Stimulated activated CD8-positive, alpha-beta memory T cell treated with anti-CD3 and anti-CD28 coated beads, Interleukin-12 subunit alpha, Interleukin-12 subunit beta, amount 100 ng/mL, for 1 hour (primary cell): ENCODE measurements around the gene WIPF3.

Experiments used
- DNase-seq: peaks from one replicate; pipeline ENCODE4 v3.0.0-alpha.2; 2020; ENCODE audit warnings: low read depth

The WIPF3 gene

DNA sequence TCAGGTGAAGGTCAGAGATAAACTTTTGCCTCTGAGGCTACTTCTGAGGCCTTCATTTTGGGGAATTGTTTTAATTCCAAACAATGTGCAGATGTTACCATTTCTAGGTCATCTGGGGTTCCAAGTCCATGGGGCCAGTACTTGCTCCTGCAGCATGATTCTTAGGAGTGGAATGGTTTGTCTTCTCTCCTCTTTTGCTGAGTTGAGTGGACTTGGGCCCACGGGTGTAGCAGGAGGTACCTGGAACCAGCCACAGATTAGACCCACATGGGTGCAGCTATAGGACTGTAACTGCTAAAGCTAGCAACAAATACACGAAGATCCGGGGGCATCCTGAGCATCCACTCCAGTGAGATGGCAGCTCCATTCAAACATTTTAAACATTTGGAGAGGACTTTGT lies 41.6 kb downstream of the WIPF3 start:
- DNase-seq: no peak

GRCh38 chr7:29848941-29849340 lies 42.6 kb downstream of the WIPF3 start:
- no peak for DNase-seq

- no peak for DNase-seq
Observed at GRCh38 chr7:29851487-29851886, 45.2 kb downstream of the WIPF3 start.

DNA sequence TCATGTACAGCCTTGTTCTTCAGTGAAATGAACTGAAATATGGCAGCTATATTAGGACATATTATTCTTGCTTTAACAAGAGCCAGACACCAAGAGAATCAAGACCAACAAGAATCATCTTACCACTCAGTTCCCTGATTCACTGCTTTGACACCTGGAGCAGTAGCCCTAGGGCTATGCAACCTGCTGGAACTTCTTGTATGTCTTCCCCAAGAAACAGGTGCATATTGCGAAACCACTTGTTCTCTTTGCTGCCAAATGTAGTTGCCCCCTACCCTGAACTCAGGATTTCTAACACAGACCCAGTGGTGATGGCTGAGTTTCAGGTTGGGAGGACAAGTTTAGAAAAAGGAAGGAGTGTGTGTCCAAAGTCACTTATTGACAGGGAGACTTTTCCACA lies 46.1 kb downstream of the WIPF3 start:
- DNase-seq: no peak

DNA sequence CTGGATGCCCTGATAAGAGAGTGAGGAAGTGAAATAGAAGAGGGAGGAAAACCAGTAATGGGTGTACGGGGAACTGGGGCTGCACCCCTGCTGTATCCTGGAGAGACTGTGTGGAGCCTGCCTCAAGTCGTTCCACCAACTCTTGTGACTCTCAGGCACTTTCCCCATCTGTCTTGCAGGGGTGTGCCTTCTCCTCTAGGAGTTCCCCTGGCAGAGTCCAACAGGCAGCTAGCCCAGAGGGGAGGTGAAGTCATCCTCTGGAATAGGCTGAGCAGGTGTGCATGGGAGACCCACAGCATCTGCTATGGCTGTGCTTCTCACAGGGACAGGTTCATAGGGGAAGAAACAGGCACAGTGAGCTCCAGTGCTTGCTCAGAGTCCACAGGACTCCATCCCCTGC lies 46.8 kb downstream of the WIPF3 start:
- DNase-seq: no peak

DNA sequence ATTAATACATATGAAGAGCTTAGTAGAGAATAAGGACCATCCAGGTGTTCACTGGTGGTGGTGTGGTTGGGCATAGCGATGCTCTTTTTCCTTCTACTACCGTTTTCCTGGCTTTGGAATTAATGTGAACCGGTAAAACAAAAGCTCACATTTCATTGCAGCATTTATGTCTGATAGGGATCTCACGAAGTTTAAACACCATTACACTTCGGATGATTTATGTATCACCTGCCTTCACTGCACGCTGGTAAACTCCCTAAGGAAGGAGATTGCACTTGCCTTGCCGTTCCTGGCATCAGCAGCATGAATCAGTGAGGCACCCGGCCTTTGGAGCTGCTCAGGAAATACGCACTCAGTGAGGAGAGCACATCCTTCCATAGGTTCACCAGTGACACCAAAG lies 47.5 kb downstream of the WIPF3 start:
- no peak for DNase-seq

DNA sequence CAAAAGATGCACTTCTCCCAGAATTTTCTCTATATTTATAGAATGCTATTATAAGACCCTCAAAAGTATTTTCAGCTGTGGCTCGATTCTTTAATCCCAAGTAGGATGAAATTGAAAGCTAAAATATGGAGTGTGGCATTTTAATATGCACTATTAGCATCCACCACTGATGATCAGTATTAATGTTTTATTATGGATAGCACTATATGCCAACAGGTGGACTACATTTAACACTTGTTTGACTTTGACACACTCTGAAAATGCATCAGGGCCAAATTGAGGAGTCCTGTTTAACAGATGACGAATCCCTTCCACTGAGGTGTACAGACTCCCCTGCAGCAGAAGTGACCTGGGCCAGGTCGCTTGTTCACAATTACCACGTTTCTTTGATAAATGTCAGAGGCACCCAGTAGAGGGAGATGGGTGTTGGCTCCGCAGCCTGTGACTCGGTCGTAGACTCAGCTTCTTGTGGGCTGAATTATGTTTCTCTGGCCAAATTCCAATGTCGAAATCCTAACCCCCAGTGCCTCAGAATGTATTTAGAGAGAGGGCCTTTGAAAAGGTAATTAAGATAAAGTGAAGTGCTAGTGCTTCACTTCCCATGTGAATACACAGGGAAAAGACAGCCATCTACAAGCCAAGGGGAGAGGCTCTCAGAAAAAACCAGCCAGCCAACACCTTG lies 48.1 kb downstream of the WIPF3 start:
- no peak for DNase-seq

DNA sequence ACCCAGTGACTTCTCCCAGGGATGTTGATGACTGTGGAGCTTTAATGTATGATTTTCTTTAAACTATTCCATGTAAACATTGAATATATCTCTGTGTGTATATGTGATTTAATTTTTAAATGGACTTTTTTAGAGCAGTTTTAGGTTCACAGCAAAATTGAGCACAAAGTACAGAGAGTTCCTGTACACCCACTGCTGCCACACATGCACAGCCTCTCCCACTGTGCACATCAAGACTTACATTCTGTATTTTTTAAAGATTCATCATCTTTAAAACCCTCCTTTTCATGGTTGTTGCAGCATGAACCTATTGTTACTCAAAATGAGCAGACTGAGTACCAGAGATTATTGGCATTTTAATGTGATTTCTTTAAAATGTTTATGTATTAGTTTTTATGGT lies 51.3 kb downstream of the WIPF3 start:
- no peak for DNase-seq

DNA sequence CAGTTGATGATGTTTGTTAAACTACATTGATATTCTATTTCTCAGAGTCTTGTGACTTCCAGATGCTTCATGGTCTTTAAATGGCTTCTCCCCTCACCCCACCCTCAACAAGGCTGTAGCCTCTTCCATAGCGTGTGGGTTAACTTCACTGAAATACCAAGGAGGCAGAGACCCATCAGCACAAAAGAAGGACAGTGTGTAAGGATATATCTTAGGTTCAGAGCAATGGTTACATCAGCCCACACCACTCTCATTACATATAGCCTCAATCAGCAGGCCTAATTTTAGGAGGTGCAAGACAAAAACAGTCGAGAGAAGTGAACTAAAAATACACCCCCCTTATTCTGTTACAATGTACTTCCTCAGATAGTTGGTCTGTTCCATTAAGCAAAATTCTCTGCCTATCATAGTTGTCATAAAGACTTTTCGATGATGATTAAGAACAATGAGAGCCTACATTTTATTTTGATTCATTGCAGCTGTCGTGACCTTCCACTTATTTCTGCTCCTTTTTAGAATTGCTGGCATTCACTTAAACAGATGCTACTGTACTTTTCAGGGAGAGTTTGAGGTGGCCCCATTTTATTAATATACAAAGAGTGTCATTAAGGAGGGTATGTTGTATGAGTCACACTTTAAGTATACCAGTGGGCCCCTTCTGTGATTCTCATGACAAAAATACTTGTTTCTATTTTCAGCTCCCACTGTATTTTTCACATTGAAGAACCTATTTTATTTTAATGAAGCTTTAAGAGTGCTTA lies 52.1 kb downstream of the WIPF3 start:
- DNase-seq: no peak

DNA sequence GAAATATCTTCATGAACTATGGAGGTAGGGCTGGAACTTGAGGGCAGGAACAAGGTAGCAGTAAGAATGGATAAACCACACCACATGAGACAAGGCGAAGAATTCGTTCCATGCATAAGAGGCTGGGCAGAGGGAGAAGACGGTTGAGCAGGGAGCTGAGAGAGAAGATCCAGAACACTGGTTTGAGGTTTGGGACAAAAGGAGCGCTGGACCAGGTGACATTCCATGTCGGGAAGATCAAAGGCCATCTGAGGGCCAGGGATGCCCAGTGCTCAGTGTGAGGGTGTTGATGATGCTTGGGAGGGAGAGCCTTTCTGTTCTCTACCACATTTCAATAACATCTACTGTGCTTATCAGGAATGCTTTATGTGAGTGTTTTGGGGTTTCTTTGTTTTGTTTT lies 52.8 kb downstream of the WIPF3 start:
- no peak for DNase-seq

DNA sequence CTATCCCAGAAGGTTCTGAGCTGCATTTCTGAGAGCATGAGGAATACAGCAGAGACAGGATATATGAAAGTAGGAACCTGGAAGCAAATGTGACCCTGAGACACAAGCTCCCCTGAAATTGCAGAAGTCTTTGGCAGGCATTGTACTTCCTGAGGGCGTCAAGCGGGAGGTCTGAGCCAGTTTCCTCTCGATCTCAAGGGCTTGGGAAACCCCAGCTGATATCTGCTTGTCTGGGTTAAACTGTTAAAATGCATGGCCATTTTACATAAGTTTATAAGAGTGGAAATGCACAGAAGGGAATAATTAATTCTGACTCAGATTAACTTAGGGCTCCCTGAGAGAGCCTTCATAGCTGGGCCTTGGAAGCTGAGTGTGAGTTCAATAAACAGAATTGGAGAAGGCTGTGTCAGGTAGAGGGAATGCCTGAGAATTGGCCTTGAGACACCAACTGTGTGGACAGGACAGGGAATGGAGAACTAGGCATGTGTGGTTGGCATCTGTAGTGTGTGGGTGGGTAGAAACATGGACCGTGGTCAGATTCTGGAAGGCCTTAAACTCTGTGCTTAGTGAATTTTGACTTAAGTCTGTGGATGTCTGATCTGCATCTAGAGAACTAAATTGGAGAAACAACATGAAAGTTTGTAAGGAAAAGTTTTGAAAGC lies 53.3 kb downstream of the WIPF3 start:
- DNase-seq: no peak

GRCh38 chr7:29860186-29860585 lies 53.9 kb downstream of the WIPF3 start:
- DNase-seq: no peak

DNA sequence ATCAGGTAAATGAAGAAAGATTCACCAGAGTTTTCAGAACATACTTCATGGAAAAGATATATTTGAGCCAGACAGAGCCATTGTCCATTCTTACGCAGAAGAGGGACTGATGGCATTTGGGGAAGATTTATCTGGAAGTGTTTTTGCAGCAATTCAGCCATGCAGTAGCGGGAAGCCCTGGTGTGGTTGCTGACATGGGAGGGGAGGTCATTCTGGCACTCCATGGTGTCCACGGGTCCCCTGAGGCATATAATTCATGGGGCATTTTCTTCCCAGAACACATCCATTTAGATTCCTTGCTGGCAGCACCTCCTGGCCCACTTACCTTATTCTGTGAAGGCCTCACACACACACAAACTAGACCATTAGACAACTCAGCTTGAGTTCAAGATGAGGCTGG lies 55.6 kb downstream of the WIPF3 start:
- no peak for DNase-seq

DNA sequence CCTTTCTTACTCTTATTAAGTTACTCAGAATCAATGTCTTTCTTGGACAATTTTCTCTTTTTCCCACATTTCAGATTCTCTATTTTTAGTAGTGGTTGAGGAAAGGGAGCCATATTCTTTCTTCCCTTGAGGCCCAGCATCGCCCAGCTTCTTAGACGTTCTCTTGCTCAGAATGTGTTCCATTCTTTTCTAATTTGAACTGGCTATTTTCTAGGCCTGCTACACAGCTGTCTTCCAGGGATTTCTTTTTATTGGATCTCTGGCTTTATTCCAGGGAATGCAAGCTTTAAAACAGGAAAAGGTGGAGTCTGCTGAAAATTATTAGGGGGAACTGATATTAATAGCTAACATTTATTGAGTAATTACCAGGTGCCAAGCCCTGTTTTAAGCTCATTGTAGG lies 58.3 kb downstream of the WIPF3 start:
- no peak for DNase-seq

DNA sequence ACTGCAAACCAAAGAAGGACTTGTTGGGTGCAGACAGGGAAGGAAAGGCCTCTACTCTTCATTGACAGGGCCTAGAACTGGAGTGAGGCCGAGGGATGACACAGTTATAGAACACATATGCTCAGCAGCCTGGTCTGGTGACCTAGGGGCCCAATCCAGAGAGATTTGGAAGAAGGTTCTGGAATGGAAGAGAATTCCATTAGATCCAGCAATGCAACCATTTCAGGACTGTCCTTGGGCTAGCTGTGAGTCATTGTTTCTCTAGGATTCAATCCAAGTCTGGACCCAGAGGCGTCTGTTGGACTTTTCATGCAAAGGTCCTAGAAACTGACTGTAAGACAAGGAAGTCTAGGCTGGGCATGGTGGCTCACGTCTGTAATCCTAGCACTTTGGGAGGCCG lies 59.2 kb downstream of the WIPF3 start:
- DNase-seq: no peak

DNA sequence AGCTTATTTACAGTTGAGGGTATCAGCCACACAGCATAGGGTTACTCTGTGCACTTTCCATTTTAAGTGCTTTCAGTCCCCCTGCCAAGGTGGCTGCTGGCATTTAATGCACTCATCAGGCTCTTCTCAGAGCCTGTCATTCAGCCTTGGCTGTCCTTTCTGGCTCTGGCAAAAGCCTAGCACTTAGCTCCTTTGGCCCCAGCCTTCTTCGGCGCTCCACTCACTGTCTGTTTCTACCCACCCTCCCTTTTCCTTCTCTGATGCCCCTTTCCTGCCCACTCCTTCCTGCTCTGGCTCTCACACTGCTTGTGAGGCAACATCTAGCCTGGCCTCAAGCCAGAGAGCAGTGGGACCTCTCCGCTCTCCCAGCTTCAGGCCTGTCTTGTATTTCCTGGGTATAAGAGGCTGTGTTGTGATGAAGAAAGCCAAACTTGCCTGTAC lies 60.2 kb downstream of the WIPF3 start:
- no peak for DNase-seq

DNA sequence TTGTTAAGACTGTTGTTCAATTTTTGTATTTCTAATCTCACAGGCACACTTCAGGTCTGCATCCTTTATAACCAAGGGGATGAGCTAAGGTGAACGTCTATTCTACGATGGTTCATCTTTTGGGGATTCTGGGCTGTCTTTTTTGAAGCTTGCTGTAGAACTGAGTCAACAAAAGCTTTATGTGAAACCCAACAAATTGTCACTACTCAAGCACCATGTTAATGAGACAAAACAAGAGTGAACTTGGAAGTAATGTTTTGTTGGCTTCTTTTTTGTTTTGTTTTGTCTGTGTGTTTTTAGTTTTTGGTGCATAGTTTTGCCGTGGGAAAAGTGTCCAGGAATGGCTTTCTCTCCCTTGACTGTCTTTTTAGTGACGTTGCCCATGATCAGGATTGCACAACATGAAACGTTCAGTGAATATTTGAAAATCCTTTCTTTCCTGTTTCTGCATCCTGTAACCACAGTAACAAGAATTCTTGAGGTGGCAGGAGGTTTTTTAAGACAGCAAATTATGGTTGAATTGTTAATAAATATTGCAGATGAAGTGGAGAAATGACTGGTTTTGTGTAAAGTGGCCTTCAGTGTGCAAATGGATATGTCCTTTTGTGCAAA lies 65.6 kb downstream of the WIPF3 start:
- DNase-seq: no peak

- no peak for DNase-seq
Observed at GRCh38 chr7:29873644-29874294, 67.5 kb downstream of the WIPF3 start.

DNA sequence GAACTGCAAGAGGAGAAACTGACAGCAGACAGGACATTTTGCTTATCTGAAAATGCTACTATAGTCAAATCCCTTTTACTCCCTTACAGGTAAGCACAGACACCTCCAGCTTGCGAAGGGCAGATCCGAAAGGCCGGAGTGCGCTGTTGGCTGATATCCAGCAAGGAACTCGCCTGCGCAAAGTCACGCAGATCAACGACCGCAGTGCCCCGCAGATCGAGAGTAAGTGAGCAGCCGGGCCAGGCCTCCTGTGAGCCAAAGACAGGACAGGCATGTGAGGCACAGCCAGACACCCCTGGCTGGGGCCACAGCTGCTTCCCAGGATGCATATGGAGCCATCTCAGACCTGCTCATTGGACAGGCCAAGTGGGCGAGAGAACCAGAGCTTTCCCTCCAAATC lies 69.4 kb downstream of the WIPF3 start:
- no peak for DNase-seq

DNA sequence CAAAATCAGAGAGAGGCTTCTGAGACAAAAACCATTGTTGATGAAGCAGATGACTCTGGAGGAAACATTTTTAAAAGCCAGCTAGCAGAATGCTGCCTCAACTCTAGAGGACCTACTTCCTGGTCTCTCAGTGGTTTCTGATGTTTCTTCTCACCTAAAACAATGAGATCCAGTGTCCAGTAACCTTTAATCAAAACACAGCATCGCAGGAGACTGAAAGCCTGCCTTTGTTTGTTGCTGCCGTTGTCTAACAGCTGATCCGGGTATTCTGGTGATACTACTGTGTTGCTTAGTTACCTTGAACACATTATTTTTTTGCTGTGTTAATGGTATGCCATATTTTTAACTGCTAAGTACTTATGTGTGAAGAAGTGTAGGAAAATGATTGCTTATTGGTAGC lies 70.9 kb downstream of the WIPF3 start:
- no peak for DNase-seq

DNA sequence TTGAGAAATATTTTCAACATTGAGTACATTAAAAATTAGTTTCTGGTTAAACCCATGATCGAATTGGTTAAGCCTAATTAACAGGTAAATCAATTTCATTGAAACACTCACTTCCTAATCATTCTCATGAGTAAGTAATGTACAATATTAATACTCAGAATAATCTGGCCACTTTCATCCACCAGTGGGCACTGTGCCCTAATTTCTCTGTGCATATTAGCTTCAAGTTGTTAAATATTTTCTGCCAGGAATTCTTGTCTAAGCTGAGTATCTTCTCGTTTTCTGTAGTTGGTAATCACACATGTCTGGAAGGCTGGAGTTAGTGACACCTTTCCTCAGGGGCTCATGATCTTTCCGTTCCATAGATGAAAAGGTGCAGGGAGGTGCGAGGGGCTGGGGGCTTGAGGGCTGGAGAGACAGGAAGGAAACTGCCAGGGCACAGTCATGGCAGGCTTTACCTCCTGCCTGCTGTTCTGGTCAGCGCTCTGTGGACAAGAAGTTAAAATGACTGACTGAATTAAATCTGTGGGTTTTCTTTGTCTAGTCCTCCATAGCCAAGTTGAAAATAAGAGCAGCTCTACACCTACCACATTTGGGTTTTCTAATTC lies 71.9 kb downstream of the WIPF3 start:
- no peak for DNase-seq

DNA sequence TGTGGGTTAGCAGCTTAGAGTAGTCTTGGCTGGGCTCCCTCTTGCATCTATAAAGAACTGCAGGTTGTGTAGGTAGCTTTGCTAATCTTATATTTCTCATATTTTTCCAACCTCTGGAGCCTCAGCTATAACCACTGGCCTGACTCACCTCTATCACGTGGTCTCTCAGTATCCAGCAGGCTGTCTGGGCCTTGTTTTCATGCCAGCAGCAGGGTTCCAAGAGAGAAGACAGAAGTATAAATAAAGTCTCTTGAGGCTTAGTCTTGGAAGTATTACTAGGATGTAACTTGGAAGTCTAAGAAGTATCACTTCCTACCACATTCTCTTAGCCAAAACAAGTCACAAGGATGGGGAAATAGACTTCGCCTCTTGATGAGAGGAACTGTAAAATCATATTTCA lies 73.3 kb downstream of the WIPF3 start:
- DNase-seq: no peak
